ENCODE results near the gene RBM33. TPM values are rescaled to one million over a fixed set of nuclear protein-coding genes. Genes with fewer than 3 reads are reported as not detected.

Gene RBM33
- total RNA-seq, 8 experiments from 2014 or later, result 13.3 to 52.0 (median 29.3) TPM

GRCh38 chr7:155725006-155725355, 80.5 kb downstream of the RBM33 start:
- ATAC-seq (replicated peaks in 6 of 8), result no peak
- no peak overlapping the region for H3K4me3 ChIP-seq
- H3K4me1 ChIP-seq (replicated peaks in 1 of 2), result no peaks in the 10 kb centered on the region
- WGBS, 10 experiments, result 83 to 100% (median 100%) methylated on average over 1 to 2 of the region's 2 CpGs; no CpG with 5 or more reads in 1 of the 10 experiments
- in situ Hi-C loops (cut with MboI; ENCODE audit: low pct_unique_long_range_greater_than_20kb in 2 of 9, low sequenced_read_pairs in 9 of 9, unreplicated experiment in 9 of 9), result loop anchor here in 1 of 9 experiments (25.0 kb wide), 1 partner anchor 113 kb away; no protein-coding TSS in a partner anchor
- H3K27ac ChIP-seq, result no peak overlapping the region

GRCh38 chr7:155727616-155728015, 83.2 kb downstream of the RBM33 start:
- no peak for ATAC-seq (replicated peaks in 6 of 8)
- no peaks in the 10 kb centered on the region for H3K4me1 ChIP-seq (replicated peaks in 1 of 2)
- WGBS, 10 experiments, result 75 to 100% (median 86%) methylated on average over 1 to 6 of the region's 10 CpGs; no CpG with 5 or more reads in 4 of the 10 experiments
- no peak overlapping the region for H3K27ac ChIP-seq
- no peak overlapping the region for H3K4me3 ChIP-seq
- in situ Hi-C loops (cut with MboI; ENCODE audit: low pct_unique_long_range_greater_than_20kb in 2 of 9, low sequenced_read_pairs in 9 of 9, unreplicated experiment in 9 of 9), result loop anchor here in 1 of 9 experiments (25.0 kb wide), 1 partner anchor 115 kb away; no protein-coding TSS in a partner anchor

DNA sequence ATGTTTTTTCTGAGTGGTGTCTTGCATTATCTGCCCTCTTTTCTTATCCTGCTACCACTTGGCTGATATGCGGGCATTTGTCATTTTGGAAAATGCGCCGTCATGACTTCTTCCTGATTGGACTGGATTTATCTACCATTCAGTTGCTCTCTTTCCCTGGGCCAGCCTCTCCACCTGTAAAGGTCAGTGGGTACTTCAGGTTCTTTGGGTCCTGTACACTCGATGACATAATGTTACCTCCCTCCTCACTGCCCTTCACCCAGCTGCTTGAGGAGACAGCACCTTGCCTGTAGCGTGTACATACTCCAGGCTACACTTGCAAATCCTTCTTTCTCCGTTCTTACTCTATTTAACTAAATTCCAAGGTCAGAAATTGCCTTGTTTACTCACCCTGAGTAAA, 83.7 kb downstream of the RBM33 start:
- Histone ChIP-seq H3K4me1 (replicated peaks in 1 of 2) (no peaks in the 10 kb centered on the region), H3K27ac (no peak overlapping the region), H3K4me3 (no peak overlapping the region)
- WGBS, 10 experiments, result 84 to 100% (median 99%) methylated on average over 1 to 6 of the region's 6 CpGs
- no peak for ATAC-seq (replicated peaks in 6 of 8)
- in situ Hi-C loops (cut with MboI; ENCODE audit: low pct_unique_long_range_greater_than_20kb in 2 of 9, low sequenced_read_pairs in 9 of 9, unreplicated experiment in 9 of 9), result loop anchor here in 1 of 9 experiments (25.0 kb wide), 1 partner anchor 116 kb away; no protein-coding TSS in a partner anchor

DNA sequence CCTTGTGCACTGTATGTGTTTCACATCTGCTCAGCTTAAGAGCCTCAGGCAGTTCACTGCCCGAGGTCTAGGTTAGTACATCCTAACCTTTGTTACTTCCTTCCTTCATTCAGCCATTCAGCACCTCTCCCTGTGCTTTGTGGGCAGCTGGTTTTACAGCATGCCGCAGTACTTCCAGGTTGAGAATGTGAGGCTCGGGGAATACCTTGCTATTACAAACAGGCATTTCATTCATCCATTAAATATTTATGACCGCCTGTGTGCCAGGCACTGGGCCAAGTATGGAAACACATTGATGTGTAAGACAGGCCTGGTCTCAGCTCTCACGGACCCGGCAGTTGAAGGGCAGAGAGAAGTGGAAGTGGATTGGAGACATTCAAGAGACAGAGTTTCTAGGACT, 85.4 kb downstream of the RBM33 start:
- 19 to 100% (median 94%) methylated on average over 1 to 5 of the region's 6 CpGs for WGBS, 10 experiments
- in situ Hi-C loops (cut with MboI; ENCODE audit: low pct_unique_long_range_greater_than_20kb in 2 of 9, low sequenced_read_pairs in 9 of 9, unreplicated experiment in 9 of 9), result loop anchor here in 1 of 9 experiments (25.0 kb wide), 1 partner anchor 118 kb away; no protein-coding TSS in a partner anchor
- peak in 3 of 8 experiments; percentile 78 to 90 (median 80) for ATAC-seq (replicated peaks in 6 of 8)
- Histone ChIP-seq H3K27ac (no peak overlapping the region), H3K4me3 (no peak overlapping the region), H3K4me1 (replicated peaks in 1 of 2) (no peaks in the 10 kb centered on the region)

GRCh38 chr7:155731380-155731779, 86.9 kb downstream of the RBM33 start:
- Histone ChIP-seq H3K27ac (no peak overlapping the region), H3K4me1 (replicated peaks in 1 of 2) (no peaks in the 10 kb centered on the region), H3K4me3 (no peak overlapping the region)
- in situ Hi-C loops (cut with MboI; ENCODE audit: low pct_unique_long_range_greater_than_20kb in 2 of 9, low sequenced_read_pairs in 9 of 9, unreplicated experiment in 9 of 9), result loop anchor here in 1 of 9 experiments (25.0 kb wide), 1 partner anchor 119 kb away; no protein-coding TSS in a partner anchor
- whole genome bisulfite sequencing, 10 experiments, result 44 to 100% (median 86%) methylated on average over 1 to 3 of the region's 3 CpGs; no CpG with 5 or more reads in 1 of the 10 experiments
- ATAC-seq (replicated peaks in 6 of 8), result peak in 3 of 8 experiments; percentile 25 to 73 (median 69)

- Histone ChIP-seq H3K4me1 (replicated peaks in 1 of 2) (no peaks in the 10 kb centered on the region), H3K4me3 (no peak overlapping the region), H3K27ac (no peak overlapping the region)
- ATAC-seq (replicated peaks in 6 of 8), result no peak
- in situ Hi-C loops (cut with MboI; ENCODE audit: low pct_unique_long_range_greater_than_20kb in 2 of 9, low sequenced_read_pairs in 9 of 9, unreplicated experiment in 9 of 9), result loop anchor here in 1 of 9 experiments (25.0 kb wide), 1 partner anchor 120 kb away; no protein-coding TSS in a partner anchor
- 88 to 100% (median 100%) methylated on average over 1 of the region's 1 CpG; no CpG with 5 or more reads in 6 of the 10 experiments for WGBS, 10 experiments
Measured at GRCh38 chr7:155731871-155732270, 87.4 kb downstream of the RBM33 start.

DNA sequence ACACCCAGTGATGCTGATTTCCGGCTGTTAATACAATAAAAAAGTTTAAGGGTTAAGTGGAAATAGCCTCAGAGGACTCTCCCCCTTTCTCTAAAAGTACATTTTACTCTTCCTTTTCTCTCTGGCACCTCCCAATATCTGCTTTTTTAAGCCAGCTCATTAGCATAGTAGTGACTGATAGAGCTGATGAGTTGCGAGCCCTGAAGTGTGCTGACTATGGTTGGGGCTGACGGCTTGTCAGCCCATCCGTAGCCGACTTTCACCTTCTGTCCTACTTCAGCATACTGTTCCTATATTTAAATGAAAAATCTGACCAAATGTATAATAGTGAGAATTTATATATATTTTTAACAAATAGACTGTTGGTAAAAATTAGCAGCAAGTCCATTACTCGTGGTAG, 87.8 kb downstream of the RBM33 start:
- in situ Hi-C loops (cut with MboI; ENCODE audit: low pct_unique_long_range_greater_than_20kb in 2 of 9, low sequenced_read_pairs in 9 of 9, unreplicated experiment in 9 of 9), result loop anchor here in 1 of 9 experiments (25.0 kb wide), 1 partner anchor 120 kb away; no protein-coding TSS in a partner anchor
- H3K4me1 ChIP-seq (replicated peaks in 1 of 2), result no peaks in the 10 kb centered on the region

DNA sequence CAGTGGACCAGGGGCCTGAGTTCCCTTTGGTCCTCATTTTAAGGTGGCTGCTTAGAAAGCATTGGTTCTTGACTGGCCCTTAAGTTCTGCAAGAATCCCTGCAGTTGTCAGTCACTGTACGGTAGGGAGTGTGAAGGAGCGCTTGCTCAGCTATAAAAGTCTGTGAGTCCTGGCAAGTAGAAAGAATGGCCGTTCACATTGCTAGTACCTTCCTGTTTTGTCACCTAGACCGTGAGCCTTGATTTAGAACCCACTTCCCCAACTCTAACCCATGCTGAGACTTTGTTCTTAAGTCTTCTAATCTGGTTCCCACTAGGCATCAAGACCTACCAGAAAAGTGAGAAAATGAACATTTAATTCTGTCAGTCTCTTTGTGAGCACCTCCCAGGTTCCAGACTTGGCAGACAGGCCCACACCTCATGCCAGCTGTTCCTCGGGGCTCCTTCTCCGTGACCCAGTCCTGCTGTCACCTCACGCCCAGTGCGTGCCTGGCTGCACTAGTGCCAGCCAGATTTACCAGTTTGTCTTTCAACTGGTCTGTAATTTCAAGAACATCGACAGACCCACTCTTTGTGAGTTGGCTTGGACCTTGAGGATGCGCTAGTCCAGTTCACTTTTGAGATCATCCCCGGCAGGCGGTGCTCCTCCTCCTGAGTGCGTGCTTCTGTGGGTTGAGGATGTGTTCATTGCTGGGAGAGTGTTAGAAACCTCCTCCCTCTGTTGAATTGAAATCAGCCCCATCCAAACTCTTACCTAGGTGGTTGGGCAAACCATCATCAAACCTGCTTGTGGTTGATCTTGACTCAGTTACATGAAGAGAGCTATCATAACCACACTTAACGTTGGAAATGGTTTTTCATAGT, 89.4 kb downstream of the RBM33 start:
- 50 to 100% (median 93%) methylated on average over 1 to 12 of the region's 14 CpGs; no CpG with 5 or more reads in 1 of the 10 experiments for WGBS, 10 experiments
- in situ Hi-C loops (cut with MboI; ENCODE audit: low pct_unique_long_range_greater_than_20kb in 2 of 9, low sequenced_read_pairs in 9 of 9, unreplicated experiment in 9 of 9), result loop anchor here in 1 of 9 experiments (25.0 kb wide), 1 partner anchor 122 kb away; no protein-coding TSS in a partner anchor
- Histone ChIP-seq H3K4me1 (replicated peaks in 1 of 2) (no peaks in the 10 kb centered on the region), H3K27ac (no peak overlapping the region), H3K4me3 (no peak overlapping the region)
- no peak for ATAC-seq (replicated peaks in 6 of 8)

More for the DNA sequence above, 87.8 kb downstream of the RBM33 start:
- Histone ChIP-seq H3K4me3 (no peak overlapping the region), H3K27ac (no peak overlapping the region)
- no peak for ATAC-seq (replicated peaks in 6 of 8)
- WGBS, 10 experiments, result 72 to 100% (median 93%) methylated on average over 1 to 6 of the region's 6 CpGs

DNA sequence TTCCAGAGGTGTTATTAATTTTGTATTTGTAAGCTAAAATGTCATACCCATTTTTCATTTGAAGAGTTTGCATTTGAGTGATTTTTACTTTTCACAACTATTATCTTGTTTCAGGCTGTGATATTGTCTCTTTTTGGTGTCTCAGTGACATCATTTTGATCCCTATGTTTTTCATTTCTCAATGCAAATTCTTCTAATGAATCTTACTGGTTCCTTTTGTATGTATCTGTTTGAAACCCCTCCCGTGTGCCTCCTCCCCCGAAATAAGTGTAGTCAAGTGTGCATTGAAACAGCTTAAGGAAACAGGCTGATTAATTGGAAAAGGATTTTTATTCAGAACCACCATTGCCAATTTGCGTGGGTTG, 90.0 kb downstream of the RBM33 start:
- 13 to 100% (median 76%) methylated on average over 1 to 3 of the region's 3 CpGs for WGBS, 10 experiments
- in situ Hi-C loops (cut with MboI; ENCODE audit: low pct_unique_long_range_greater_than_20kb in 2 of 9, low sequenced_read_pairs in 9 of 9, unreplicated experiment in 9 of 9), result loop anchor here in 1 of 9 experiments (25.0 kb wide), 1 partner anchor 122 kb away; no protein-coding TSS in a partner anchor
- Histone ChIP-seq H3K4me1 (replicated peaks in 1 of 2) (no peaks in the 10 kb centered on the region), H3K4me3 (no peak overlapping the region), H3K27ac (no peak overlapping the region)
- no peak for ATAC-seq (replicated peaks in 6 of 8)

GRCh38 chr7:155735442-155736115, 91.1 kb downstream of the RBM33 start:
- in situ Hi-C loops (cut with MboI; ENCODE audit: low pct_unique_long_range_greater_than_20kb in 2 of 9, low sequenced_read_pairs in 9 of 9, unreplicated experiment in 9 of 9), result loop anchor here in 1 of 9 experiments (25.0 kb wide), 1 partner anchor 123 kb away; no protein-coding TSS in a partner anchor
- H3K27ac ChIP-seq, result no peak overlapping the region
- no peaks in the 10 kb centered on the region for H3K4me1 ChIP-seq (replicated peaks in 1 of 2)
- H3K4me3 ChIP-seq, result no peak overlapping the region
- ATAC-seq (replicated peaks in 6 of 8), result no peak
- 71 to 100% (median 93%) methylated on average over 1 to 3 of the region's 3 CpGs; no CpG with 5 or more reads in 2 of the 10 experiments for WGBS, 10 experiments

- ATAC-seq (replicated peaks in 6 of 8), result no peak
- H3K4me3 ChIP-seq, result no peak overlapping the region
- WGBS, 10 experiments, result 83 to 100% (median 91%) methylated on average over 1 to 3 of the region's 4 CpGs; no CpG with 5 or more reads in 4 of the 10 experiments
- H3K27ac ChIP-seq, result no peak overlapping the region
- H3K4me1 ChIP-seq (replicated peaks in 1 of 2), result no peaks in the 10 kb centered on the region
- in situ Hi-C loops (cut with MboI; ENCODE audit: low pct_unique_long_range_greater_than_20kb in 2 of 9, low sequenced_read_pairs in 9 of 9, unreplicated experiment in 9 of 9), result loop anchor here in 1 of 9 experiments (25.0 kb wide), 1 partner anchor 125 kb away; no protein-coding TSS in a partner anchor
Measured at GRCh38 chr7:155737590-155737989, 93.1 kb downstream of the RBM33 start.

GRCh38 chr7:155738104-155738503, 93.6 kb downstream of the RBM33 start:
- ATAC-seq (replicated peaks in 6 of 8), result no peak
- Histone ChIP-seq H3K4me3 (no peak overlapping the region), H3K27ac (no peak overlapping the region), H3K4me1 (replicated peaks in 1 of 2) (no peaks in the 10 kb centered on the region)
- in situ Hi-C loops (cut with MboI; ENCODE audit: low pct_unique_long_range_greater_than_20kb in 2 of 9, low sequenced_read_pairs in 9 of 9, unreplicated experiment in 9 of 9), result loop anchor here in 1 of 9 experiments (25.0 kb wide), 1 partner anchor 126 kb away; no protein-coding TSS in a partner anchor
- 40 to 100% (median 87%) methylated on average over 1 to 5 of the region's 10 CpGs; no CpG with 5 or more reads in 5 of the 10 experiments for WGBS, 10 experiments

All from motor neuron (in vitro differentiated cells).